AG04449 (cell line): ENCODE results near the gene TAF1A.

Source experiments
- CTCF ChIA-PET: fragments of 350-600 bp; formaldehyde crosslinking; extraction: SDS; loops from one replicate; lab custom pipeline; 2021; ENCODE audit warnings: antibody characterized with exemption; lab: Yijun Ruan, JAX
- POLR2A ChIA-PET: fragments of 400-600, 350-600 bp; formaldehyde crosslinking; extraction: SDS; loops from one replicate; lab custom pipeline; 2020; ENCODE audit warnings: antibody characterized with exemption, inconsistent platforms; lab: Yijun Ruan, JAX
- DNase-seq: peaks from one replicate; pipeline ENCODE4 v3.0.0-alpha.2; 2010; ENCODE audit warnings: low read depth, low spot score
- H3K4me3 ChIP-seq: 2 replicates; pipeline ENCODE4 v1.5.1; 2011; ENCODE audit warnings: low read depth, mild to moderate bottlenecking, control low read depth, low read length
- CTCF ChIP-seq: IDR thresholded peaks from one replicate; pipeline ENCODE4 v1.5.1; 2011; ENCODE audit warnings: mild to moderate bottlenecking, moderate library complexity, low read length, control low read depth, inconsistent platforms; ENCODE audit not compliant: insufficient read depth; ENCODE audit errors: missing control alignments

The TAF1A gene

GRCh38 chr1:222588135-222588534 is 1.6 kb downstream of the TAF1A start:
- no peak for DNase-seq
- no peak overlapping the region for H3K4me3 ChIP-seq
- POLR2A ChIA-PET, result no interaction called here
- CTCF ChIA-PET, result no interaction called here
- no peak for TF ChIP-seq CTCF

- ChIA-PET CTCF (no interaction called here), POLR2A (no interaction called here)
- TF ChIP-seq CTCF, result no peak
- no peak for DNase-seq
- no peak overlapping the region for H3K4me3 ChIP-seq
These were observed 2.9 kb downstream of the TAF1A start for GRCh38 chr1:222586842-222587241.

- ChIA-PET POLR2A (no interaction called here), CTCF (no interaction called here)
- TF ChIP-seq CTCF, result no peak
- DNase-seq, result no peak
- H3K4me3 ChIP-seq, result no peak overlapping the region
These were observed 6.7 kb downstream of the TAF1A start for GRCh38 chr1:222583079-222583478.

GRCh38 chr1:222582099-222582774 is 7.5 kb downstream of the TAF1A start:
- no peak for DNase-seq
- CTCF ChIA-PET, result interaction anchor here (1.4 kb wide), 1 partner anchor 8 kb away, joined by 4 read pairs; the partner anchor contains the start of gene TAF1A
- POLR2A ChIA-PET, result interaction anchor here (0.7 kb wide), 1 partner anchor 77 kb away, joined by 3 read pairs; no protein-coding TSS in a partner anchor
- no peak overlapping the region for H3K4me3 ChIP-seq
- no peak for TF ChIP-seq CTCF

- H3K4me3 ChIP-seq, result no peak overlapping the region
- no peak for TF ChIP-seq CTCF
- POLR2A ChIA-PET, result no interaction called here
- no peak for DNase-seq
- CTCF ChIA-PET, result interaction anchor here (0.7 to 1.9 kb wide), 2 partner anchors 13 to 114 kb away, joined by 3 to 4 read pairs; no protein-coding TSS in a partner anchor
These were observed 10.4 kb downstream of the TAF1A start for GRCh38 chr1:222579316-222579715.

GRCh38 chr1:222570837-222571236 is 18.9 kb downstream of the TAF1A start:
- no peak for TF ChIP-seq CTCF
- DNase-seq, result no peak
- ChIA-PET CTCF (no interaction called here), POLR2A (interaction anchor here (0.9 kb wide), 1 partner anchor 23 kb away, joined by 3 read pairs; the partner anchor contains the start of gene HHIPL2)
- H3K4me3 ChIP-seq, result no peak overlapping the region
